ENCODE data around the gene SURF4.
A peak's percentile ranks its signal among the peaks of the same experiment; 100 is the strongest.

SURF4 gene

GRCh38 chr9:133400292-133400691 lies 24.4 kb upstream of the SURF4 start:
- Histone ChIP-seq H3K18ac (ENCODE audit: low read length) (no peak overlapping the region), H4K91ac (ENCODE audit: low read depth, low read length) (no peak overlapping the region)
- DNase-seq, result no peak

GRCh38 chr9:133397895-133398294 lies 22.0 kb upstream of the SURF4 start:
- Histone ChIP-seq H2AFZ (ENCODE audit: insufficient read depth, low read length, poor library complexity) (no peak overlapping the region), H3K4ac (ENCODE audit: low read depth, low read length) (no peak overlapping the region), H3K9ac (ENCODE audit: low read length) (no peak overlapping the region), H3K23ac (ENCODE audit: low read length) (no peak overlapping the region), H3K27me3 (ENCODE audit: insufficient read depth, low read length) (no peaks in the 10 kb centered on the region), H4K91ac (ENCODE audit: low read depth, low read length) (no peak overlapping the region), H3K14ac (ENCODE audit: low read length) (no peak overlapping the region), H2BK12ac (ENCODE audit: low read length) (no peak overlapping the region), H3K79me1 (ENCODE audit: low read length) (no peaks in the 10 kb centered on the region), H4K12ac (ENCODE audit: low read depth, low read length) (no peak overlapping the region), H3K4me3 (ENCODE audit: low read depth, low read length) (no peak overlapping the region), H2BK120ac (ENCODE audit: insufficient read depth, low read length, poor library complexity) (no peak overlapping the region), H3K4me2 (ENCODE audit: low read length) (no peak overlapping the region), H3K9me3 (ENCODE audit: insufficient read depth, low read depth, low read length) (peaks cover 3% of the 10 kb centered on the region), H3K36me3 (ENCODE audit: control insufficient read depth in 1 of 2, insufficient read depth in 2 of 2, low read length in 2 of 2) (peaks cover 6 to 13% of the 10 kb centered on the region in 2 experiments), H4K8ac (ENCODE audit: low read depth, low read length) (no peak overlapping the region), H3K4me1 (ENCODE audit: control insufficient read depth in 1 of 2, insufficient read depth in 2 of 2, low read length in 2 of 2) (no peaks in the 10 kb centered on the region), H2BK5ac (ENCODE audit: low read depth, low read length, poor library complexity) (no peak overlapping the region), H3K27ac (ENCODE audit: low read depth, low read length) (no peak overlapping the region), H2AK5ac (ENCODE audit: low read length) (no peak overlapping the region), H3K18ac (ENCODE audit: low read length) (no peak overlapping the region), H3K79me2 (ENCODE audit: control insufficient read depth, insufficient read depth, low read length, poor library complexity) (no peaks in the 10 kb centered on the region)
- WGBS (ENCODE audit: extremely low coverage, insufficient coverage, insufficient read length), result no CpG with 5 or more reads among the region's 9 CpGs
- DNase-seq, result no peak

More at GRCh38 chr9:133400292-133400691, 24.4 kb upstream of the SURF4 start:
- H2BK5ac ChIP-seq (ENCODE audit: low read depth, low read length, poor library complexity), result no peak overlapping the region
- H3K4me3 ChIP-seq (ENCODE audit: low read depth, low read length), result no peak overlapping the region
- H3K79me2 ChIP-seq (ENCODE audit: control insufficient read depth, insufficient read depth, low read length, poor library complexity), result no peaks in the 10 kb centered on the region
- H3K4me2 ChIP-seq (ENCODE audit: low read length), result no peak overlapping the region
- no peak overlapping the region for H2AK5ac ChIP-seq (ENCODE audit: low read length)
- H3K23ac ChIP-seq (ENCODE audit: low read length), result no peak overlapping the region
- H3K4me1 ChIP-seq (ENCODE audit: control insufficient read depth in 1 of 2, insufficient read depth in 2 of 2, low read length in 2 of 2), result no peaks in the 10 kb centered on the region
- no peaks in the 10 kb centered on the region for H3K79me1 ChIP-seq (ENCODE audit: low read length)
- no peak overlapping the region for H3K14ac ChIP-seq (ENCODE audit: low read length)
- no peak overlapping the region for H4K12ac ChIP-seq (ENCODE audit: low read depth, low read length)
- H2BK12ac ChIP-seq (ENCODE audit: low read length), result no peak overlapping the region
- H3K36me3 ChIP-seq (ENCODE audit: control insufficient read depth in 1 of 2, insufficient read depth in 2 of 2, low read length in 2 of 2), result peaks cover 22 to 29% of the 10 kb centered on the region in 2 experiments
- no peaks in the 10 kb centered on the region for H3K9me3 ChIP-seq (ENCODE audit: insufficient read depth, low read depth, low read length)
- H3K9ac ChIP-seq (ENCODE audit: low read length), result no peak overlapping the region
- no peak overlapping the region for H3K4ac ChIP-seq (ENCODE audit: low read depth, low read length)
- H2BK120ac ChIP-seq (ENCODE audit: insufficient read depth, low read length, poor library complexity), result no peak overlapping the region
- H3K27ac ChIP-seq (ENCODE audit: low read depth, low read length), result no peak overlapping the region
- H2AFZ ChIP-seq (ENCODE audit: insufficient read depth, low read length, poor library complexity), result no peak overlapping the region
- H3K27me3 ChIP-seq (ENCODE audit: insufficient read depth, low read length), result no peaks in the 10 kb centered on the region
- WGBS (ENCODE audit: extremely low coverage, insufficient coverage, insufficient read length), result no CpG with 5 or more reads among the region's 12 CpGs
- no peak overlapping the region for H4K8ac ChIP-seq (ENCODE audit: low read depth, low read length)

- Histone ChIP-seq H3K4me3 (ENCODE audit: low read depth, low read length) (peak overlapping the region; percentile 1), H4K12ac (ENCODE audit: low read depth, low read length) (no peak overlapping the region), H3K18ac (ENCODE audit: low read length) (no peak overlapping the region), H3K23ac (ENCODE audit: low read length) (no peak overlapping the region), H3K27ac (ENCODE audit: low read depth, low read length) (no peak overlapping the region), H3K4ac (ENCODE audit: low read depth, low read length) (no peak overlapping the region), H2BK12ac (ENCODE audit: low read length) (no peak overlapping the region), H2BK120ac (ENCODE audit: insufficient read depth, low read length, poor library complexity) (no peak overlapping the region), H3K4me2 (ENCODE audit: low read length) (no peak overlapping the region), H3K9me3 (ENCODE audit: insufficient read depth, low read depth, low read length) (peaks cover 3% of the 10 kb centered on the region), H3K27me3 (ENCODE audit: insufficient read depth, low read length) (no peaks in the 10 kb centered on the region), H2AFZ (ENCODE audit: insufficient read depth, low read length, poor library complexity) (no peak overlapping the region), H4K8ac (ENCODE audit: low read depth, low read length) (no peak overlapping the region), H3K36me3 (ENCODE audit: control insufficient read depth in 1 of 2, insufficient read depth in 2 of 2, low read length in 2 of 2) (peaks cover 6 to 10% of the 10 kb centered on the region in 2 experiments), H2AK5ac (ENCODE audit: low read length) (no peak overlapping the region), H3K9ac (ENCODE audit: low read length) (no peak overlapping the region), H2BK5ac (ENCODE audit: low read depth, low read length, poor library complexity) (no peak overlapping the region), H3K79me1 (ENCODE audit: low read length) (no peaks in the 10 kb centered on the region), H3K4me1 (ENCODE audit: control insufficient read depth in 1 of 2, insufficient read depth in 2 of 2, low read length in 2 of 2) (no peaks in the 10 kb centered on the region), H4K91ac (ENCODE audit: low read depth, low read length) (no peak overlapping the region), H3K14ac (ENCODE audit: low read length) (no peak overlapping the region), H3K79me2 (ENCODE audit: control insufficient read depth, insufficient read depth, low read length, poor library complexity) (no peaks in the 10 kb centered on the region)
- no peak for DNase-seq
- WGBS (ENCODE audit: extremely low coverage, insufficient coverage, insufficient read length), result no CpG with 5 or more reads among the region's 6 CpGs
These were observed 21.5 kb upstream of the SURF4 start for GRCh38 chr9:133397370-133397769.

GRCh38 chr9:133396952-133397351 lies 21.1 kb upstream of the SURF4 start:
- H3K36me3 ChIP-seq (ENCODE audit: control insufficient read depth in 1 of 2, insufficient read depth in 2 of 2, low read length in 2 of 2), result peaks cover 6% of the 10 kb centered on the region in 2 experiments
- H3K4me3 ChIP-seq (ENCODE audit: low read depth, low read length), result peak overlapping the region; percentile 1
- no peak overlapping the region for H2BK120ac ChIP-seq (ENCODE audit: insufficient read depth, low read length, poor library complexity)
- H3K79me2 ChIP-seq (ENCODE audit: control insufficient read depth, insufficient read depth, low read length, poor library complexity), result no peaks in the 10 kb centered on the region
- H3K18ac ChIP-seq (ENCODE audit: low read length), result no peak overlapping the region
- H3K9ac ChIP-seq (ENCODE audit: low read length), result no peak overlapping the region
- no peak overlapping the region for H3K4ac ChIP-seq (ENCODE audit: low read depth, low read length)
- H3K14ac ChIP-seq (ENCODE audit: low read length), result no peak overlapping the region
- no peaks in the 10 kb centered on the region for H3K79me1 ChIP-seq (ENCODE audit: low read length)
- no peak overlapping the region for H4K12ac ChIP-seq (ENCODE audit: low read depth, low read length)
- no peak overlapping the region for H2AK5ac ChIP-seq (ENCODE audit: low read length)
- H3K27ac ChIP-seq (ENCODE audit: low read depth, low read length), result no peak overlapping the region
- no peak for DNase-seq
- no peak overlapping the region for H4K91ac ChIP-seq (ENCODE audit: low read depth, low read length)
- peaks cover 3% of the 10 kb centered on the region for H3K9me3 ChIP-seq (ENCODE audit: insufficient read depth, low read depth, low read length)
- no peak overlapping the region for H4K8ac ChIP-seq (ENCODE audit: low read depth, low read length)
- H3K23ac ChIP-seq (ENCODE audit: low read length), result no peak overlapping the region
- WGBS (ENCODE audit: extremely low coverage, insufficient coverage, insufficient read length), result no CpG with 5 or more reads among the region's 14 CpGs
- H3K27me3 ChIP-seq (ENCODE audit: insufficient read depth, low read length), result no peaks in the 10 kb centered on the region
- no peak overlapping the region for H2BK5ac ChIP-seq (ENCODE audit: low read depth, low read length, poor library complexity)
- no peak overlapping the region for H3K4me2 ChIP-seq (ENCODE audit: low read length)
- H2AFZ ChIP-seq (ENCODE audit: insufficient read depth, low read length, poor library complexity), result no peak overlapping the region
- H2BK12ac ChIP-seq (ENCODE audit: low read length), result no peak overlapping the region
- no peaks in the 10 kb centered on the region for H3K4me1 ChIP-seq (ENCODE audit: control insufficient read depth in 1 of 2, insufficient read depth in 2 of 2, low read length in 2 of 2)

All from trophoblast cell (in vitro differentiated cells and primary cell).